ENCODE data around the gene TP53BP2.
A peak's percentile ranks its signal among the peaks of the same experiment; 100 is the strongest.
"Not testable (repeated sequence)": the region's sequence is repeated elsewhere in the genome, so short reads cannot be mapped to it uniquely, and the experiment has no call there.

The TP53BP2 gene

DNA sequence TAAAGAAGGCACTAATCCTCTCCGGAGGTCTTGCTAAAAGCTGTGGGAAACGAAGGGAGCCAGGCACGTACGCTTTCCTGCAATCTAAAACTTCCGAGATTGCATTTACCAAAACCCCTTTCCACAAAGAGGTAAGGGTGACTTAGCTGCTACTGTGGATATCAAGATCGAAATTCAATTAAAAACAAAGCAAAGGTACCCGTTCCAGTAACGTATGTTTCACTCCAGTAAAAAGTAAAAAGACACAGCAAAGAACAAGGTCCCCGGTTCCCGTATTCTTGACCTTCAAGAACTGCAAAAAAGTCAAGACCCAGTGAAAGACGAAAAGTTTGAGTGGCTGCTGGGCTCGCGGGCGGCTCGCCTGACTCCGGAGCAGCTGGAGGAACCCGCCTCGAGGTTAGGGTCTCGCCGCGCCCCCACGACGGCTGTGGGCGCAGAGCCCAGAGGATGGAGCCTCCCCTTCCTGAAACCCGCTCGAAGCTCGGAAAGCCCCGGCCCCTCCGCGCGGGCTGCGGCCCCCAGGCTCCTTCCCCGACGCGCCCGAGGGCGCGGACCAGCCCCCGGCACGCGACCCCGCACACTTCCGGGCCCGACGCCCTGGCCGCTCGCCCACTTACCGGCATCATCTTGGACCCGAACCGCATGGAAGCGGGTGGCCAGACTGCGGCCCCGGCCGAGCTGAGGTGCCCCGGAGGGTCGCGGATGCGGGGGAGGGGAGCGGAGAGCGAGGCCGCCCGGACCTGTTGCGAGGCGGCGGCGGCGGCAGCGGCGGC lies 524 bp downstream of the TP53BP2 start:
- Histone ChIP-seq H3K4me1 (ENCODE audit: low read length) (peaks cover 31% of the 10 kb centered on the region), H3K9ac (ENCODE audit: low read length) (peak overlapping the region; percentile 83), H3K79me2 (ENCODE audit: low read length) (peaks cover 55% of the 10 kb centered on the region), H3K27me3 (ENCODE audit: low read depth, low read length) (no peaks in the 10 kb centered on the region), H3K9me3 (ENCODE audit: insufficient read depth, low read length) (no peaks in the 10 kb centered on the region), H4K20me1 (ENCODE audit: insufficient read depth, low read length) (peaks cover 41% of the 10 kb centered on the region), H3K4me2 (ENCODE audit: low read length) (peak overlapping the region; percentile 79), H3K36me3 (replicated peaks; ENCODE audit: low read depth, low read length) (peaks cover 4% of the 10 kb centered on the region), H3K27ac (ENCODE audit: low read length) (peak overlapping the region; percentile 87), H3K4me3 (ENCODE audit: low read length) (peak overlapping the region; percentile 79), H2AFZ (ENCODE audit: low read depth, low read length) (peak overlapping the region; percentile 47; the same call in 1 of the 2 replicates)
- TF ChIP-seq, protein P1, sequence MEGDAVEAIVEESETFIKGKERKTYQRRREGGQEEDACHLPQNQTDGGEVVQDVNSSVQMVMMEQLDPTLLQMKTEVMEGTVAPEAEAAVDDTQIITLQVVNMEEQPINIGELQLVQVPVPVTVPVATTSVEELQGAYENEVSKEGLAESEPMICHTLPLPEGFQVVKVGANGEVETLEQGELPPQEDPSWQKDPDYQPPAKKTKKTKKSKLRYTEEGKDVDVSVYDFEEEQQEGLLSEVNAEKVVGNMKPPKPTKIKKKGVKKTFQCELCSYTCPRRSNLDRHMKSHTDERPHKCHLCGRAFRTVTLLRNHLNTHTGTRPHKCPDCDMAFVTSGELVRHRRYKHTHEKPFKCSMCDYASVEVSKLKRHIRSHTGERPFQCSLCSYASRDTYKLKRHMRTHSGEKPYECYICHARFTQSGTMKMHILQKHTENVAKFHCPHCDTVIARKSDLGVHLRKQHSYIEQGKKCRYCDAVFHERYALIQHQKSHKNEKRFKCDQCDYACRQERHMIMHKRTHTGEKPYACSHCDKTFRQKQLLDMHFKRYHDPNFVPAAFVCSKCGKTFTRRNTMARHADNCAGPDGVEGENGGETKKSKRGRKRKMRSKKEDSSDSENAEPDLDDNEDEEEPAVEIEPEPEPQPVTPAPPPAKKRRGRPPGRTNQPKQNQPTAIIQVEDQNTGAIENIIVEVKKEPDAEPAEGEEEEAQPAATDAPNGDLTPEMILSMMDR (IDR thresholded peaks at IDR 0.05; ENCODE audit: low read depth, low read length) = no peak

DNA sequence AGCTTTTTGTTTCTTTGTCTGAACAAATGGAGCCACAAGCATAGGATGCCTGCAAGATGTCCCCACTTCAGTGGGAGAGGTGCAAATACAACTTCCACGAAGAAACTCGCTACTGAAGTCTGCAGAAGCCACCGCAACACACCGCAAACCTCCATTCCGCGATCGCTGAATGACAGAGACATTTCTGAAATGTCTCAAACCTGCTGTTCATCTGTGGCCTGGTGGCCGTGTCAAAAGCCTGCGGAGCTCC lies 1.0 kb downstream of the TP53BP2 start:
- Histone ChIP-seq H2AFZ (ENCODE audit: low read depth, low read length) (no peak overlapping the region), H3K27me3 (ENCODE audit: low read depth, low read length) (no peaks in the 10 kb centered on the region), H4K20me1 (ENCODE audit: insufficient read depth, low read length) (peaks cover 46% of the 10 kb centered on the region), H3K27ac (ENCODE audit: low read length) (peak overlapping the region; percentile 87), H3K4me1 (ENCODE audit: low read length) (peaks cover 31% of the 10 kb centered on the region), H3K4me3 (ENCODE audit: low read length) (peak overlapping the region; percentile 79), H3K9ac (ENCODE audit: low read length) (peak overlapping the region; percentile 83), H3K9me3 (ENCODE audit: insufficient read depth, low read length) (no peaks in the 10 kb centered on the region), H3K36me3 (replicated peaks; ENCODE audit: low read depth, low read length) (peaks cover 4% of the 10 kb centered on the region), H3K4me2 (ENCODE audit: low read length) (peak overlapping the region; percentile 79), H3K79me2 (ENCODE audit: low read length) (peaks cover 60% of the 10 kb centered on the region)
- TF ChIP-seq, protein P1 (IDR thresholded peaks at IDR 0.05; ENCODE audit: low read depth, low read length) = no peak
- no peak for TF ChIP-seq EZH2phosphoT487 (IDR thresholded peaks at IDR 0.05; ENCODE audit: low read depth)

DNA sequence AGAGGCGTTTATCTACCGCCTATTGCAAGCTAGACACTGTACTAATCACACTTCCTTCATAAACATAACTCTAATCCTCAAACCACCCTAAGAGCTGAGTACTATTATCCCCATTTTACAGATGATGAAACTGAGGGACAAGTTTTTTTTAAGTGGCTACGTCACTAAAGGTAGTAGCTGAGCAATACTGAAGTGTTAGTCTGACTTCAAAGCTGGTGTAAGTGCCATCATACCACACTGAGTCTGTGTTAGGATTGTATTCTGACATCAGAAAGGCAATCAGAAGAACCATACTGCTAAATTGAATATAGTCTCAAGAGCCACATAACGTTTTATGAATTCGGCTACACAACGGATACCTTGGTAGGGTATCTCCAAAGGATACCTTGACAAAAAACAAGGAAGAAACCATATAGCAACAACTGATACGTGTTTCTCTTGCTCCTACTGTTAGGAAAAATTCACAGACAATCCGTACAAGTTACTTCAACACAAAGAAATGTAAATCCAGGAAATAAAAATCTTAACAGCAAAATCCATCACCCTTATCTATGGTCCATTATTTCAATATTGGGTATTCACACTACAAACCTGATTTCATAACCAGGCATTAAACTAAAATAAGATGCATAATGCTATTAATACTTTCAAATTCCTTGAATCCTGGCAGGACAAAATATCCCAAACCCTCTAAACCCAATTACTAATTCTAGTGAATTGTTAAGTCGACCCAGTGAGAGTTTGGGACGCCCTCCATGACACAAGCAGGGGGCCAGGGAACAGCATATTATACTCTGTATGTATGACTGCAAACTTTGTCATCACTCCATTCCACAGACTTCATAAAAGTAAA lies 1.6 kb downstream of the TP53BP2 start:
- Histone ChIP-seq H2AFZ (ENCODE audit: low read depth, low read length) (no peak overlapping the region), H3K27ac (ENCODE audit: low read length) (peak overlapping the region; percentile 87), H4K20me1 (ENCODE audit: insufficient read depth, low read length) (peaks cover 51% of the 10 kb centered on the region)

DNA sequence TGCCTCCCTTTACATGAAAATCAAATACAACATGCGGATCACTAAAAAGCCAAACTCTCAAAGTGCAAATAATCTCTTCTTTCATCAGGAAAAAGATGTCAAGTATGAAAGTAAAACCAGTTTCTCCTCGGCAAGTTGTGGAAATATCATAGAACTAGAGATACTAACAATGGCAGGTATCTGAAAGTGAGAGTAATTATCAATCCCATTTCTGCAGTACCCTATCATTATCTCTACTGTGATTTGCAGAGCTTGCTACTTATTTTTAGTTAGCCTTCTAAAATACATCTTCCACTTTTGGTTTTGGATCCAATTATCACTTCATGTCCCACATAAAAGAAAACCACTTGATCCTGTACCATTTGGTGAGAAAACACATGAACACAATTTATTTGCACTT lies 3.0 kb downstream of the TP53BP2 start:
- Histone ChIP-seq H4K20me1 (ENCODE audit: insufficient read depth, low read length) (peaks cover 65% of the 10 kb centered on the region), H3K27me3 (ENCODE audit: low read depth, low read length) (no peaks in the 10 kb centered on the region), H3K9ac (ENCODE audit: low read length) (no peak overlapping the region), H2AFZ (ENCODE audit: low read depth, low read length) (no peak overlapping the region), H3K27ac (ENCODE audit: low read length) (no peak overlapping the region), H3K9me3 (ENCODE audit: insufficient read depth, low read length) (no peaks in the 10 kb centered on the region), H3K36me3 (replicated peaks; ENCODE audit: low read depth, low read length) (peaks cover 4% of the 10 kb centered on the region), H3K79me2 (ENCODE audit: low read length) (peaks cover 79% of the 10 kb centered on the region), H3K4me2 (ENCODE audit: low read length) (peak overlapping the region; percentile 40), H3K4me1 (ENCODE audit: low read length) (peaks cover 25% of the 10 kb centered on the region), H3K4me3 (ENCODE audit: low read length) (peak overlapping the region; percentile 13; the same call in 1 of the 2 replicates)
- TF ChIP-seq, protein P1 (IDR thresholded peaks at IDR 0.05; ENCODE audit: low read depth, low read length) = no peak
- no peak for TF ChIP-seq EZH2phosphoT487 (IDR thresholded peaks at IDR 0.05; ENCODE audit: low read depth)

More for the DNA sequence above, 1.6 kb downstream of the TP53BP2 start:
- Histone ChIP-seq H3K79me2 (ENCODE audit: low read length) (peaks cover 66% of the 10 kb centered on the region), H3K36me3 (replicated peaks; ENCODE audit: low read depth, low read length) (peaks cover 4% of the 10 kb centered on the region), H3K4me2 (ENCODE audit: low read length) (peak overlapping the region; percentile 79), H3K4me1 (ENCODE audit: low read length) (peaks cover 25% of the 10 kb centered on the region), H3K4me3 (ENCODE audit: low read length) (peak overlapping the region; percentile 79), H3K9ac (ENCODE audit: low read length) (peak overlapping the region; percentile 83), H3K27me3 (ENCODE audit: low read depth, low read length) (no peaks in the 10 kb centered on the region), H3K9me3 (ENCODE audit: insufficient read depth, low read length) (no peaks in the 10 kb centered on the region)
- TF ChIP-seq EZH2phosphoT487 (IDR thresholded peaks at IDR 0.05; ENCODE audit: low read depth) = no peak
- TF ChIP-seq, protein P1 (IDR thresholded peaks at IDR 0.05; ENCODE audit: low read depth, low read length) = no peak

DNA sequence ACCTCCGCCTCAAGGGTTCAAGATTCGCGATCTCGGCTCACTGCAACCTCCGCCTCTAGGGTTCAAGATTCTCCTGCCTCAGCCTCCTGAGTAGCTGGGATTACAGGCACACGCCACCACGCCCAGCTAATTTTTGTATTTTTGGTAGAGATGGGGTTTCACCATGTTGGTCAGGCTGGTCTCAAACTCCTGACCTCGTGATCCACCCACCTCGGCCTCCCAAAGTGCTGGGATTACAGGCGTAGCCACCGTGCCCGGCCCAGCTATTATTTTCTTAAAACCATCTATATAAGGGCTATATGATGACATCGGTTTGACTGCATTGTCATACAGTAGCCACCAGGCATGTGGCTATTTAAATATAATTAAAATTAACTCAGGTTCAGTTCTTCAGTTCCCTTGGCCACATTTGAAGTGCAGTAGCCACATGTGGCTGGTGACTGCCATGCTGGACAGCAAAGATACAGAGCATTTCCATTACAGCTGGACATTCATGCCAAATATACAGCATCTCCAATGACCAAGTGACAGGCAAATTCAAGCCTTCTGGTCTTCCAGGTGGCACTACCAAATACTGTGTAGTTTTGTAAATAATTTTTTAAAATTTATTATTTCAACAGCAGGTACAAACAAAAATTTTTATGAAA lies 3.6 kb downstream of the TP53BP2 start:
- Histone ChIP-seq H3K4me1 (ENCODE audit: low read length) (peaks cover 28% of the 10 kb centered on the region), H4K20me1 (ENCODE audit: insufficient read depth, low read length) (peaks cover 72% of the 10 kb centered on the region), H3K79me2 (ENCODE audit: low read length) (peaks cover 86% of the 10 kb centered on the region)
- H3K27me3 ChIP-seq (ENCODE audit: low read depth, low read length); H3K27ac ChIP-seq (ENCODE audit: low read length); H3K4me3 ChIP-seq (ENCODE audit: low read length); H2AFZ ChIP-seq (ENCODE audit: low read depth, low read length); H3K4me2 ChIP-seq (ENCODE audit: low read length); H3K36me3 ChIP-seq (replicated peaks; ENCODE audit: low read depth, low read length); H3K9ac ChIP-seq (ENCODE audit: low read length); H3K9me3 ChIP-seq (ENCODE audit: insufficient read depth, low read length): not testable (repeated sequence)

Data from OCI-LY3 (cell line).